Stomach (tissue), 9 donors: ENCODE results near the gene HTR6. TPM values are rescaled to one million over a fixed set of nuclear protein-coding genes. Genes with fewer than 3 reads are reported as not detected.

Experiments
- DNase-seq, 2 donors: peaks; one replicate each; pipeline versions ENCODE4 v3.0.0 to v3.0.0-alpha.2; 2013 to 2019
- H3K27ac ChIP-seq, 5 donors: fragments of 200-600 bp in 4 of 5; sonication (generic) in 4 of 5; one replicate each; pipeline ENCODE4 v1.5.1; 2013 to 2019; ENCODE audit warnings: mild to moderate bottlenecking in 1 of 5, moderate library complexity in 1 of 5
- H3K27me3 ChIP-seq, 3 donors: fragments of 200-600 bp; sonication (generic); one replicate each; pipeline ENCODE4 v1.5.1; 2017 to 2019; ENCODE audit warnings: mixed run types in 1 of 3
- H3K36me3 ChIP-seq, 4 donors: fragments of 200-600 bp; sonication (generic); 1 replicate in 3 of 4; 2 replicates in 1 of 4; pipeline ENCODE4 v1.5.1; 2016 to 2019
- H3K4me1 ChIP-seq, 4 donors: fragments of 200-600 bp; sonication (generic); one replicate each; pipeline ENCODE4 v1.5.1; 2016 to 2019
- H3K4me3 ChIP-seq, 4 donors: fragments of 200-600 bp; sonication (generic) in 3 of 4; one replicate each; pipeline ENCODE4 v1.5.1; 2016 to 2019; ENCODE audit warnings: mild to moderate bottlenecking in 1 of 4
- H3K9me3 ChIP-seq, 4 donors: fragments of 200-600 bp; sonication (generic); one replicate each; pipeline ENCODE4 v1.5.1; 2016 to 2019
- EP300 ChIP-seq: sonication (generic); formaldehyde crosslinking; IDR thresholded peaks from one replicate; pipeline ENCODE4 v1.6.1; 2017; ENCODE audit warnings: antibody characterized with exemption
- POLR2A ChIP-seq, 4 donors: fragments of 450-650 bp; IDR thresholded peaks; one replicate each; pipeline ENCODE4 v1.6.1; 2016; ENCODE audit warnings: antibody characterized with exemption in 4 of 4, control low read depth in 2 of 4, mild to moderate bottlenecking in 1 of 4, moderate library complexity in 1 of 4
- POLR2AphosphoS5 ChIP-seq, 3 donors: sonication (generic); formaldehyde crosslinking; IDR thresholded peaks; one replicate each; pipeline ENCODE4 v1.6.1; 2016; ENCODE audit warnings: antibody characterized with exemption in 3 of 3
- WGBS, 5 donors: extraction: QIAGEN DNeasy Blood & Tissue Kit in 3 of 5; methylation state at CpG; one replicate each; pipeline versions ENCODE4 v1.1.5 to v1.1.7; 2013 to 2018; 5-methylcytosine and 5-hydroxymethylcytosine counted together
- intact Hi-C: fragments of 100-400 bp; cut with DNase I; formaldehyde crosslinking; loops from one replicate; pipeline ENCODE4 v1.15.1; 2023; ENCODE audit warnings: low total_unique reads
- polyA plus RNA-seq, 3 donors: library from polyadenylated mRNA; stranded (reverse); fragments of 200-250 nt; gene quantifications; one replicate each; pipeline ENCODE4 v1.2.3, GENCODE V29; 2013
- total RNA-seq, 5 donors: library from RNA; depleted of rRNA; stranded (reverse); fragments of >200 nt; gene quantifications; one replicate each; pipeline versions ENCODE4 v1.1.0 to v1.2.3, GENCODE V29; 2014 to 2016
- TF ChIP-seq, protein P1 (sequence below), 7 experiments: fragments of 450-650 bp in 4 of 7; fragments of 200-600 bp in 3 of 7; sonication (generic) in 3 of 7; IDR thresholded peaks; one replicate each; pipeline ENCODE4 v1.5.1; 2016 to 2019; ENCODE audit warnings: antibody characterized with exemption in 7 of 7, control low read depth in 2 of 7, mild to moderate bottlenecking in 1 of 7
- donor health status: healthy with polysubstance abuse.
- donor health status: Bipolar disorder and iron deficiency.
- donor health status: healthy.

HTR6 gene
- total and polyA plus RNA-seq, 8 donors = not detected

DNA sequence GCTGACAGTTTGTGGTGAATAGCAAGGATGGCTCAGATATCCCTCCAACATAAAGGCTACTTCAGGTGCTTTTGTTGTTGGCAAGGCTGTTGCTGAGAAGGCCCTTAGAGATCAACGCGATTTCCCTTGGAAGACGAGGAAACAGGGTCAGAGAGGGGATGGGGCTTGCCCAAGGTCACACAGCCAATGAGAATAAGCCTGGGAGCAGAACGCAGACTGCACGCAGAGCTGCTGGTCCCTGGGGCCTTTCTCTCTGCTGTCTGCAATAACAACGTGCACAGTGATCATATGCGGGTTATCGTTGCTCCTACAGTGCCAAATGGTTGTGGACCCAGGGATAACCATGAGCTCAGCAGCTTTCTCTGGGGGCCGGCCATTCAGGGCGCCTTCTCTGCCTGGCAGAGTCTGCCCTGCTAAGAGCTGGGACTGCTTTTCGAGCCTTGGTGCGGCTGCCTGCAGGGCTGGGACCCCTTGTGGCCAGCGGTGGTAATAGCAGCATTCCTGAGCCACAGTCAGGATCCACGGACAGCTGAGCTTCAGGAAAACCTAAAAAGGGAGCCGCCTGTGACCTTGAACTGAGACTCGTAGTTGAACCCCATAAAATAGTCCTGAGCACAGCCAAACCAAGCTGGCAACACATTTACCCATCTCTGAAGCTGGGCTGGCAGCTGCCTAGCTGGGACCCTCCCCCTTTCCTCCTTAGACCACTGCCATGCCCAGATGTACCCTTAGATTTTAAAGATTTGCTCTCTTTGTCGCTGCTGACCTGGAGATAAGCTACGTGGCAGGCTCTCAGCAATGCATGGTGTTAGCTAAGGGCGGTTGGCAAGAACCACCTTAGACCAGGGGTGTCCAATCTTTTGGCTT is 39.8 kb downstream of the HTR6 start:
- Histone ChIP-seq H3K27me3 (no peaks in the 10 kb centered on the region), H3K9me3 (no peaks in the 10 kb centered on the region), H3K36me3 (peaks cover 8 to 43% (median 36%) of the 10 kb centered on the region in 4 donors), H3K4me3 (no peak overlapping the region), H3K27ac (no peak overlapping the region), H3K4me1 (peaks cover 4 to 10% (median 7%) of the 10 kb centered on the region in 4 donors)
- peak; percentile 70 to 88 for DNase-seq
- TF ChIP-seq, protein P1, sequence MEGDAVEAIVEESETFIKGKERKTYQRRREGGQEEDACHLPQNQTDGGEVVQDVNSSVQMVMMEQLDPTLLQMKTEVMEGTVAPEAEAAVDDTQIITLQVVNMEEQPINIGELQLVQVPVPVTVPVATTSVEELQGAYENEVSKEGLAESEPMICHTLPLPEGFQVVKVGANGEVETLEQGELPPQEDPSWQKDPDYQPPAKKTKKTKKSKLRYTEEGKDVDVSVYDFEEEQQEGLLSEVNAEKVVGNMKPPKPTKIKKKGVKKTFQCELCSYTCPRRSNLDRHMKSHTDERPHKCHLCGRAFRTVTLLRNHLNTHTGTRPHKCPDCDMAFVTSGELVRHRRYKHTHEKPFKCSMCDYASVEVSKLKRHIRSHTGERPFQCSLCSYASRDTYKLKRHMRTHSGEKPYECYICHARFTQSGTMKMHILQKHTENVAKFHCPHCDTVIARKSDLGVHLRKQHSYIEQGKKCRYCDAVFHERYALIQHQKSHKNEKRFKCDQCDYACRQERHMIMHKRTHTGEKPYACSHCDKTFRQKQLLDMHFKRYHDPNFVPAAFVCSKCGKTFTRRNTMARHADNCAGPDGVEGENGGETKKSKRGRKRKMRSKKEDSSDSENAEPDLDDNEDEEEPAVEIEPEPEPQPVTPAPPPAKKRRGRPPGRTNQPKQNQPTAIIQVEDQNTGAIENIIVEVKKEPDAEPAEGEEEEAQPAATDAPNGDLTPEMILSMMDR (IDR thresholded peaks at IDR 0.05) = peak in 5 of 7 experiments; percentile 63 to 93 (median 91)
- no peak for TF ChIP-seq EP300
- intact Hi-C loops = no loop called here
- 28 to 38% (median 29%) methylated on average over 14 to 19 of the region's 19 CpGs for WGBS, 5 donors

DNA sequence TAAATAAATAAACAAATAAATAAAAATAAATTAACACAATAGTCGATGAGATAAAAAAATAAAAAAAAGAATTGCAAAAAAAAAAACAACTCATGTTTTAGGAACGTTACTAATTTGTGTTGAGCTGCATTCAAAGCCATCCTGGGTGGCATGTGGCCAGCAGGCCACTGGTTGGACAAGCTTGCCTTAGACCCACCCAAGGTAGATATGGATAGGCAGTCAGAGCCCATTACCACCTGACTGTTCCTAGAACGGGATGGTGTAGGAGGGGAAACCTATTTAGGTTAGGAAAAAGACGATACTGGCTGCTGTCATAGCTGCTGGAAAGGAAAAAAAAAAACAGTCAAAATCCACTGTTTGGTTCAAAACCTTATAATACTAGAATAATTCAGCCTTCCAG is 40.8 kb downstream of the HTR6 start:
- intact Hi-C loops = no loop called here
- H3K36me3 ChIP-seq = peaks cover 7 to 36% (median 28%) of the 10 kb centered on the region in 4 donors
- DNase-seq = no peak
- H3K9me3 ChIP-seq = no peaks in the 10 kb centered on the region
- 77 to 85% (median 81%) methylated on average over 4 of the region's 4 CpGs for WGBS, 5 donors
- TF ChIP-seq POLR2AphosphoS5 (IDR thresholded peaks at IDR 0.05) (no peak), POLR2A (IDR thresholded peaks at IDR 0.05) (no peak), EP300 (no peak)
- TF ChIP-seq, protein P1 (IDR thresholded peaks at IDR 0.05) = no peak
- no peaks in the 10 kb centered on the region for H3K27me3 ChIP-seq
- H3K4me1 ChIP-seq = peaks cover 4 to 10% (median 7%) of the 10 kb centered on the region in 4 donors
- H3K4me3 ChIP-seq = no peak overlapping the region
- no peak overlapping the region for H3K27ac ChIP-seq

DNA sequence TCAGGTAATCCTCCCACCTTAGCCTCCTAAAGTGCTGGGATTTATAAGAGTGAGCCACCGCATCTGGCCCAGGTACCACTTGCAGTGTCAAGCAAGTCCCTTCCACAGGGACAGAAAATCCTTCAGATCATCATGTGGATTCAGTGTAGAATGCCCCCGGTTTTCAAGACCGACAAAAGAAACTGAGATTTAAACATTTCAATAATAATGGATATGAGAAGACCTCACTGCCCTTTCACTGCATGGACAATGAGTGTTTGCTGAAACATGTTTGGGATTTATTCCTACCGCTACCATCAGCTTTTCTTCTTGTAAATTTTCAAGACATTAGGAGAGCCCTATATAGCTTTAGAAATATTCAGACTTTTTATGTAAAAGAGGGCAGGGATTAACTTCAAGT is 41.5 kb downstream of the HTR6 start:
- no peak for DNase-seq
- TF ChIP-seq POLR2A (IDR thresholded peaks at IDR 0.05) (no peak), POLR2AphosphoS5 (IDR thresholded peaks at IDR 0.05) (no peak), EP300 (no peak)
- TF ChIP-seq, protein P1 (IDR thresholded peaks at IDR 0.05) = no peak
- Histone ChIP-seq H3K27ac (no peak overlapping the region), H3K9me3 (no peaks in the 10 kb centered on the region), H3K4me3 (no peak overlapping the region), H3K4me1 (peaks cover 4 to 10% (median 7%) of the 10 kb centered on the region in 4 donors), H3K27me3 (no peaks in the 10 kb centered on the region), H3K36me3 (peaks cover 3 to 36% (median 25%) of the 10 kb centered on the region in 4 donors)
- 83 to 91% (median 88%) methylated on average over 3 to 4 of the region's 4 CpGs for WGBS, 5 donors
- intact Hi-C loops = no loop called here

DNA sequence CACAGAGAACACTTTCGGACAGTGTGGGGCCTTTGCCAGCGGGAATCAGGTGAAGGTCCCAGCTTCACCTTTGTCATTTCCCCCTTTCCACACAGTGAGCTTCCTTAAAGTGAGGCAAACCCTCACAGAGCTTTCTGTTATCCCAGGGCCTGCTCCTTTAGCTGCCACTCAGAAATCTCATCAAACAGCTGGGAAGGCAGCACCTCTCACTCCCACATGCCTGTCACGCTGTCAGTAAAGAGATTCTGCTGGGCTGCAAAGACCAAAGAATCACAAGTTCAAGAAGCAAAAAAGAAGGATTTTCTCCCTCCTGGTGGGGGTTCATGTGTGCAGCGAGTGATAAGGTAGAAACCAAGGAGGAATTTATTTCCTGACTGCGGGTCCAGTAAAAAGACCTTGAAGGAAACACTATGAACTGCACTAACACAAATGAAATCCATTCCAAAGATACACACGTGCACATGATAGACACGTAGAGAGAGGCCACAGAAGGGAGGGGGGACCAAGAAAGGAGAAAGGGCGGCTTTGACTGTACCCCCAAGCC is 44.0 kb downstream of the HTR6 start:
- WGBS, 5 donors = 84 to 94% (median 90%) methylated on average over 8 of the region's 8 CpGs
- H3K4me1 ChIP-seq = peaks cover 4 to 10% (median 7%) of the 10 kb centered on the region in 4 donors
- TF ChIP-seq EP300 (no peak), POLR2A (IDR thresholded peaks at IDR 0.05) (no peak), POLR2AphosphoS5 (IDR thresholded peaks at IDR 0.05) (no peak)
- TF ChIP-seq, protein P1 (IDR thresholded peaks at IDR 0.05) = no peak
- no peak for DNase-seq
- no peaks in the 10 kb centered on the region for H3K9me3 ChIP-seq
- H3K27ac ChIP-seq = no peak overlapping the region
- no peak overlapping the region for H3K4me3 ChIP-seq
- intact Hi-C loops = no loop called here
- H3K36me3 ChIP-seq = peaks cover 3 to 54% (median 39%) of the 10 kb centered on the region in 4 donors
- no peaks in the 10 kb centered on the region for H3K27me3 ChIP-seq
